HG02610 (cell line): ENCODE results near the gene AP2A1.

Experiments
- ATAC-seq: cut with Tn5 transposase; IDR thresholded peaks from one replicate; pipeline ENCODE4 v1.9.1; 2021; ENCODE audit warnings: mild to moderate bottlenecking, moderate library complexity; ENCODE audit not compliant: unreplicated experiment

AP2A1 gene

GRCh38 chr19:49766007-49766929 lies 533 bp upstream of the AP2A1 start:
- ATAC-seq = peak; percentile 92

- no peak for ATAC-seq
Observed at GRCh38 chr19:49767381-49767780, 580 bp downstream of the AP2A1 start.

- no peak for ATAC-seq
Observed at GRCh38 chr19:49767967-49768581, 1.3 kb downstream of the AP2A1 start.

DNA sequence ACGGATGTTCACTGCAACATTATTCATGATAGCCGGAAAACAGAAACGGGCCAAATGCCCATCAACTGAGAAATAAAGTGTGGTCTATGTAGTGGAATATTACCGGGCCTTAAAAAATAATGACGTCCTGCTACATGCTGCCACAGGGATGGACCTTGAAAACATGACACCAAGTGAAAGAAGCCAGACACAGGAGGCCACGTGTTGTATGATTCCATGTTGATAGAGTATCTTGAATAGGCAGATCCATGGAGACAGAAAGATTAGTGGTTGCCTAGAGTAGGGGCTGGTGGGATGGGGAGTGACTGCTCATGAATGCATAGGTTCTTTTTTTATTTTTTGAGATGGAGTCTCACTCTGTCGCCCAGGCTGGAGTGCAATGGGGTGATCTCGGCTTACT lies 3.7 kb downstream of the AP2A1 start:
- ATAC-seq = no peak

GRCh38 chr19:49771674-49772139 lies 4.9 kb downstream of the AP2A1 start:
- ATAC-seq = no peak

- no peak for ATAC-seq
Observed at GRCh38 chr19:49772850-49773432, 6.1 kb downstream of the AP2A1 start.

GRCh38 chr19:49773663-49774350 lies 7.0 kb downstream of the AP2A1 start:
- no peak for ATAC-seq

- no peak for ATAC-seq
Observed at GRCh38 chr19:49774969-49775368, 8.2 kb downstream of the AP2A1 start.

- no peak for ATAC-seq
Observed at GRCh38 chr19:49775742-49776370, 9.1 kb downstream of the AP2A1 start.

GRCh38 chr19:49776371-49776764 lies 9.6 kb downstream of the AP2A1 start:
- ATAC-seq = no peak

DNA sequence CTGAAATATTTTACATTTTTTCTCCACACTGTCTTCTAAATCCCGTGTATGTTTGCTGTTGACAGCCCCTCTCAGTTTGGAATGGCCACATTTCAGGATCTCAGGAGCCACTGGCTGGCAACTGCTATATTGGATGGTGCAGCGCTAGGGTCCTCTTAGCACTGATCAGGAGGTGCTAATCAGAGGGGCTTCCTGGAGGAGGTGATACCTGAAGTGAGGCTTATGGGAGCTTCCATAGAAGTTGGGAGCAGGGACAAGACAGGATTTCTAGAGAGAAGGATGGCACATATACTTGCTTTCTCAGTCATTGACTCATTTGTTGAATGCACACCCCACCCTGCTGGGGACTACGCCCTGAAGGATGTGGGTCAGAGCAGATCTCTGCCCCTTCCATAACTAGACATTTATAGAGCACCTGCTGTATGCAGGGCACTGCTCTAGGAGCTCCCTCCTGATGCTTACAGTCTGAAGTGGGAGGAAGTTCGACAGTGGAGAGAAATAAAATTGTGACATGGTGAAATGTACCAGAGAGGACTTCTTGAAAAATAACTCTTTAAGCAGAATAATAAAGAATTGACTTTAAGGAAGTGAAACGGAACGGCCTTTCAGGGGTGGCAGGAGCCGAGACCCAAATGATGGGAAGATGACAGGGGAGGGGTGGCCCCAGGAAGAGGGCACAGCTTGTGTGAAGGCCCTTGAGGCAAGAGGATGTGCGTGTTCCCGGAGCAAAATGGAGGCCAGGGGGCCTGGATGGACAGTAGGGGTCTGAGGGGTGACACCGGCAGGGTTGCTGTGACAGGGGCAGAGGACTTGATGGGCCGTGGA lies 13.1 kb downstream of the AP2A1 start:
- ATAC-seq = no peak

- ATAC-seq = no peak
Observed at GRCh38 chr19:49780861-49781260, 14.1 kb downstream of the AP2A1 start.

- no peak for ATAC-seq
Observed at GRCh38 chr19:49781394-49781793, 14.6 kb downstream of the AP2A1 start.

- no peak for ATAC-seq
Observed at GRCh38 chr19:49782515-49782914, 15.7 kb downstream of the AP2A1 start.

DNA sequence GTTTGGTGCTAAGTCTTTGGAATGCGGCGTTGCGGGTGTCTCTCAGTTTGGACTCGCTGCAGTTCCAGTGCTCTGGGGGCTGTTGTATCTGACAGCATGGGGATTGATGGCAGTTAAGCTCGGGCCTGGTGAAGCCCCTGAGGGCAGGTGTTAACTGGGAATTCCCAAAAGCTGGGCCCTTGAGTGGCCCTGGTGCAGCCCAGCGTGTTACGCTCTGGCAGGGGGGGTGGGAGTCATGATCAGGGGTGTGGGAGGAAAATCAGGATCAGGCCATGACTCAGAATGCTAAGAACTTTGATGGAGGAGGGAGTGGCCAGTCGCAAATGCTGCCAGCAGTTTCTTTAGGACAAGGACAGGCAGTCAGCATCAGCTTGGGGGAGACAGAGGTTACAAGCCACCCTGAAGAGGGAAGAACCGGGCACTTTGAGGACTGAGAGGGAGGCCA lies 19.6 kb downstream of the AP2A1 start:
- no peak for ATAC-seq

DNA sequence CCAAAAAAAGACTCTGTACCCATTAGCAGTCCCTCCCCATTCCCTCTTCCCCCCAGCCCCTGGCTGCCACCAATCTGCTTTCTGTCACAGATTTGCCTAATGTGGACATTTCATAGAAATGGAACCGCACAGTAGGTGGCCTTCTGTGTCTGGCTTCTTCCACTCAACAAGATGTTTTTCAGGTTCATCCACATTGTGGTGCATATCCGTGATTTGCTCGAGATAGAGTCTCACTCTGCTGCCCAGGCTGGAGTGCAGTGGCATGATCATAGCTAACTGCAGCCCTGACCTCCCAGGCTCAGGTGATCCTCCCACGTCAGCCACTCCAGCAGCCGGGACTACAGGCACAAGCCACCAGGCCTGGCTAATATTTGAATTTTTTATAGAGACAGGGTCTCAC lies 20.9 kb downstream of the AP2A1 start:
- ATAC-seq = no peak

- no peak for ATAC-seq
Observed at GRCh38 chr19:49788857-49789256, 22.1 kb downstream of the AP2A1 start.

- no peak for ATAC-seq
Observed at GRCh38 chr19:49790866-49791265, 24.1 kb downstream of the AP2A1 start.

DNA sequence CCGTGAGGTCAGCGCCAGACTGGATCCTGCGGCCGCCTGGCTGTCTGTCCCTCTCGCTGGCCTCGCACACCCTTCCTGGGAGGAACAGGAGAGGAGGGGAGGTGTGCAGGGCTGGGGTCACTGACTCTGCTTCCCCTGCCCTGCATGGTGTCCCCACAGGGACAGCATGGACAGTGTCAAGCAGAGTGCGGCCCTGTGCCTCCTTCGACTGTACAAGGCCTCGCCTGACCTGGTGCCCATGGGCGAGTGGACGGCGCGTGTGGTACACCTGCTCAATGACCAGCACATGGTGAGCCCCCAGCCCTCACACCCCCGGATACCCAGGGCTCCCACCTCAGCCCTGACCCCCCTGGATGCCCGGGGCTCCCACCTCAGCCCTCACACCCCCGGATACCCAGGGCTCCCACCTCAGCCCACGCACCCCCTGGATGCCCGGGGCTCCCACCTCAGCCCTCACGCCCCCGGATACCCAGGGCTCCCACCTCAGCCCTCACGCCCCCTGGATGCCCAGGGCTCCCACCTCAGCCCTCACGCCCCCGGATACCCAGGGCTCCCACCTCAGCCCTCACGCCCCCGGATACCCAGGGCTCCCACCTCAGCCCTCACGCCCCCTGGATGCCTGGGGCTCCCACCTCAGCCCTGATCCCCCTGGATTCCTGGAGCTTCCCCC lies 25.1 kb downstream of the AP2A1 start:
- no peak for ATAC-seq
